IPS DF 6.9 (cell line): ENCODE measurements around the gene RUNX1.

Source experiments
- DNase-seq: peaks from one replicate; pipeline ENCODE4 v3.0.0-alpha.2; 2013; ENCODE audit warnings: low read depth, low spot score
- H3K27ac ChIP-seq: one replicate; pipeline ENCODE4 v1.5.1; 2013; ENCODE audit warnings: low read length, control low read depth
- H3K27me3 ChIP-seq: 2 replicates; pipeline ENCODE4 v1.6.1; 2013; ENCODE audit warnings: mild to moderate bottlenecking, low read length; ENCODE audit not compliant: control insufficient read depth, insufficient read depth
- H3K36me3 ChIP-seq: 2 replicates; pipeline ENCODE4 v1.6.1; 2013; ENCODE audit warnings: low read length; ENCODE audit not compliant: control insufficient read depth, insufficient read depth
- H3K4me1 ChIP-seq: 2 replicates; pipeline ENCODE4 v1.6.1; 2013; ENCODE audit warnings: low read length; ENCODE audit not compliant: control insufficient read depth, insufficient read depth
- H3K4me3 ChIP-seq: 2 replicates; pipeline ENCODE4 v1.5.1; 2013; ENCODE audit warnings: mild to moderate bottlenecking, low read length
- H3K9me3 ChIP-seq: 2 replicates; pipeline ENCODE4 v1.6.1; 2013; ENCODE audit warnings: low read length, inconsistent platforms; ENCODE audit not compliant: control insufficient read depth, insufficient read depth
- WGBS: extraction: QIAGEN DNeasy Blood & Tissue Kit; methylation state at CpG from one replicate; pipeline ENCODE4 v1.1.7; 2013; ENCODE audit warnings: mixed read lengths, missing lambda C conversion rate; ENCODE audit not compliant: insufficient read length, insufficient coverage; 5-methylcytosine and 5-hydroxymethylcytosine counted together

RUNX1 gene

GRCh38 chr21:34984356-34985058 is 64.6 kb downstream of the RUNX1 start:
- no peak overlapping the region for H3K27ac ChIP-seq
- no peak for DNase-seq
- no CpG with 5 or more reads among the region's 3 CpGs for WGBS
- no peaks in the 10 kb centered on the region for H3K9me3 ChIP-seq
- H3K36me3 ChIP-seq: no peaks in the 10 kb centered on the region
- no peaks in the 10 kb centered on the region for H3K4me1 ChIP-seq
- no peak overlapping the region for H3K4me3 ChIP-seq
- H3K27me3 ChIP-seq: no peaks in the 10 kb centered on the region

DNA sequence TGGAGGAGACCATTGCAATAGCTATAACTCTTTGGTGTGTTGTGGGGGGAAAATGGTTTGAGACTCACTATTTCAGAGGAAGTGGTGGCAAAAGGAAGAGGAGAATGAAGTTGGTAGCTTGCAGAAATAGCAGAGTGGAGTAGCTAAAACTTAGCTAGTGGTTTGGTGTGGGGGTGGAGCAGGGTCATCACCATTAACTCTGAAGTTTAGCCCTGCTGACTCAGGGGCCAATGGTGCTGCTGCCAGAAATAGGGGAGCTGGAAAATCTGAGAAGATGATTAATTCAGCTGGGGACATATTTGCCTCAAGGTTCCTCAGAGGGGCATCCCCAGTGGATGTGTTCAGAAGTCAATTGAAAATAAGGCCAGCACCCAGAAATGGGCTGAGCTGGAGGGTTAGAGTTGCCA is 65.4 kb downstream of the RUNX1 start:
- DNase-seq: no peak
- Histone ChIP-seq H3K27me3 (no peaks in the 10 kb centered on the region), H3K4me3 (no peak overlapping the region), H3K9me3 (no peaks in the 10 kb centered on the region), H3K36me3 (no peaks in the 10 kb centered on the region), H3K4me1 (no peaks in the 10 kb centered on the region), H3K27ac (no peak overlapping the region)

- Histone ChIP-seq H3K36me3 (no peaks in the 10 kb centered on the region), H3K9me3 (no peaks in the 10 kb centered on the region), H3K4me3 (no peak overlapping the region), H3K27me3 (no peaks in the 10 kb centered on the region), H3K27ac (no peak overlapping the region), H3K4me1 (no peaks in the 10 kb centered on the region)
- 100% methylated on average over 2 of the region's 7 CpGs for WGBS
- no peak for DNase-seq
These were observed 67.3 kb downstream of the RUNX1 start for GRCh38 chr21:34981791-34982190.

DNA sequence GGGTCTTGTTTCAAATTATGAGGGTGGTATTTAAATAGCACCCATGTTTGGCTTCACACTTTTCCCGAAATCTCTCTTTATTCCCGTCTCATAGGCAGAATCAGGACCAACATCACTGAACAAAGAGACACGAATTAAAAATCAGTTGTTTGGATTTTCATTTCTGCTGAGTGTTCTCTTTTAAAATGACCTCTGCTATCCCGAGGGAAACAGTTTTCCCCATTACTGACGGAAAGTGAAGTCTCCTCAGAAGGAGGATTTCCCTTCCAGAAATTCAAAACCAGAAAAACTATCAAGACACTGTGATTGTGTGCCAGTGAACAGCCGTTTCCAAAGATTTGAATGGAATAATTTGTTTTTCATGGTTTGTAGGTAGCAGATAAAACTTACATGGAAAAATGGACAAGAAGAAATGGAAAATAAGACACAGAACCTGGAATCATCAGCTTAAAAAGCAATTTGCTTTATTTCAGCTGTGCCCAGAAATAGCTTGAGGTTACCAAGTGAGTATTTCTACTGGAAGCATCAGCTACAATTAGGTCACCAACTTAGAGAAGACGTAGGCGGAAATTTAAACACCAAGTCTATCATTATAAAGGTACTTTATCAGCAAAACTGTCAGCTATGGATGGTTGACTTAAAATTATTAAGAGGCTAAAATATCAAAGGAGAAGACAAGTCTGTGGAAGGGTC is 68.5 kb downstream of the RUNX1 start:
- no peaks in the 10 kb centered on the region for H3K36me3 ChIP-seq
- H3K27me3 ChIP-seq: no peaks in the 10 kb centered on the region
- H3K9me3 ChIP-seq: no peaks in the 10 kb centered on the region
- WGBS: no CpG with 5 or more reads among the region's 8 CpGs
- H3K27ac ChIP-seq: no peak overlapping the region
- H3K4me3 ChIP-seq: no peak overlapping the region
- DNase-seq: no peak
- no peaks in the 10 kb centered on the region for H3K4me1 ChIP-seq

DNA sequence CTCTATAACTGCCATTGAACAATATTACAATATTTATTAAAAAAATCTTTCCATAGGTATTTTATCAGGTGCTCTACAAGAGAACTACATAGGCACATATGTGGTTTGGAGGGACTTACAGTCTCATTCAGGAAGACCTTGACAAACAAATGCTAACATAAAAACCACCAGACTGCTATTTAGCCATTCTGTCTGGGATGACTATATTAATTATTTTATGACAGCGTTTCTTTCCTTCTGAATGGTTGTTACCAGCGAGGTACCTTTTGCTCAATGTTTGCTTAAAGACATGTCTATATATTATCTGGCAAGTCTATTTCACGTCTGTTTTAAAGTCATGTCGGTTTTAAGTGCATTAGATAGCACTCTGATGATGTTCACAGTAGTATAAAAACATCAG is 69.7 kb downstream of the RUNX1 start:
- no peak for DNase-seq
- no peaks in the 10 kb centered on the region for H3K36me3 ChIP-seq
- no peaks in the 10 kb centered on the region for H3K9me3 ChIP-seq
- H3K27me3 ChIP-seq: no peaks in the 10 kb centered on the region
- H3K4me1 ChIP-seq: no peaks in the 10 kb centered on the region
- no peak overlapping the region for H3K27ac ChIP-seq
- WGBS: no CpG with 5 or more reads among the region's 4 CpGs
- H3K4me3 ChIP-seq: no peak overlapping the region

- H3K27me3 ChIP-seq: no peaks in the 10 kb centered on the region
- no peak overlapping the region for H3K4me3 ChIP-seq
- no peak overlapping the region for H3K27ac ChIP-seq
- no peaks in the 10 kb centered on the region for H3K9me3 ChIP-seq
- DNase-seq: no peak
- no peaks in the 10 kb centered on the region for H3K4me1 ChIP-seq
- no peaks in the 10 kb centered on the region for H3K36me3 ChIP-seq
- WGBS: no CpG with 5 or more reads among the region's 1 CpG
These were observed 71.8 kb downstream of the RUNX1 start for GRCh38 chr21:34977333-34977732.

GRCh38 chr21:34974162-34974981 is 74.7 kb downstream of the RUNX1 start:
- no peaks in the 10 kb centered on the region for H3K9me3 ChIP-seq
- H3K4me3 ChIP-seq: no peak overlapping the region
- no peak overlapping the region for H3K27ac ChIP-seq
- H3K36me3 ChIP-seq: no peaks in the 10 kb centered on the region
- no peaks in the 10 kb centered on the region for H3K4me1 ChIP-seq
- no peaks in the 10 kb centered on the region for H3K27me3 ChIP-seq
- no CpG with 5 or more reads among the region's 11 CpGs for WGBS
- DNase-seq: no peak

- no peaks in the 10 kb centered on the region for H3K36me3 ChIP-seq
- no peak overlapping the region for H3K4me3 ChIP-seq
- no peaks in the 10 kb centered on the region for H3K9me3 ChIP-seq
- no peaks in the 10 kb centered on the region for H3K4me1 ChIP-seq
- WGBS: no CpG with 5 or more reads among the region's 3 CpGs
- DNase-seq: no peak
- no peaks in the 10 kb centered on the region for H3K27me3 ChIP-seq
- H3K27ac ChIP-seq: no peak overlapping the region
These were observed 75.4 kb downstream of the RUNX1 start for GRCh38 chr21:34973685-34974084.

DNA sequence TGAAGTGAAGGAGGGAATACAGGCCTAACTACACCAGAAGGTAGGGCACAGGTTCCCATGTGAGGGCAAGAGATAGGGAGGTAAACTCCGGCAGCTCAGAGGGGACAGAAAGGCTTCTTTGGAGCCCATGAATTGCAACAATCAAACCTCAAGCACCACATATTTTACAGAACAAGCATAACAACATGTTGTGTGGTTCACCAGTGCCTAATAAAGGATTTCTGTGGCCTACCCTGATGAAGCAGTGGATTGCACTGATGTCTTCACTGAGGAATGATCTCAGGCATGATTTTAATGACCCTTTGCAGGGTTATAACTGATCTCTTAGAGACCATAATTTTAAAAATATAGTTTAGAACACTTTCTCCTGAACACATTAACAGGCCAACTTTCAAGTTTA is 77.4 kb downstream of the RUNX1 start:
- no peaks in the 10 kb centered on the region for H3K4me1 ChIP-seq

DNA sequence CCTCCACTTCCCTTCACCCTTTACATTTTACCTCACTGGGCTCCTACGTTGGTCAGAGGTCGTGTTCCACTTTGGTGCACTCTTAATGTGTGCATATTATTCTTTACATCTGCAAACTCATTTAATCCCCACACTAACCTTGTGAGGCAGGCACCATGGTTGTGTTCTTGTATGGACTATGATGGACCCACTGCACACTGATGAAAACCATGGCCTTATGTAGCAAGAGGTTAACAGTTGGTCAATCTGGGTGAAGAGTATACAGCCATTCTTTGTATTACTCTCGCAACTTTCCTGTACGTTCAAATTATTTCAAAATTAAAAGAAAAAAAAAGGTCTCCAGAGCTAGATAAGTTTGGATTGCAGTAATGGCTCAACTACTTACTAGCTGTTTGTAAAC is 78.5 kb downstream of the RUNX1 start:
- DNase-seq: no peak
- Histone ChIP-seq H3K27ac (no peak overlapping the region), H3K4me1 (no peaks in the 10 kb centered on the region), H3K27me3 (no peaks in the 10 kb centered on the region), H3K9me3 (no peaks in the 10 kb centered on the region), H3K4me3 (no peak overlapping the region), H3K36me3 (no peaks in the 10 kb centered on the region)
- no CpG with 5 or more reads among the region's 4 CpGs for WGBS

More for the DNA sequence above, 77.4 kb downstream of the RUNX1 start:
- no peak for DNase-seq
- WGBS: no CpG with 5 or more reads among the region's 1 CpG
- Histone ChIP-seq H3K27me3 (no peaks in the 10 kb centered on the region), H3K9me3 (no peaks in the 10 kb centered on the region), H3K36me3 (no peaks in the 10 kb centered on the region), H3K4me3 (no peak overlapping the region), H3K27ac (no peak overlapping the region)
